Keratinocyte (primary cell): ENCODE data around the gene MALRD1.

Source experiments
- EZH2 ChIP-seq: IDR thresholded peaks from one replicate; pipeline ENCODE4 v1.6.1; 2012; ENCODE audit warnings: inconsistent platforms, mild to moderate bottlenecking, low read length, moderate library complexity
- TF ChIP-seq, protein P1 (sequence below), 3 experiments: IDR thresholded peaks in 1 of 3; conservative IDR thresholded peaks in 1 of 3; optimal IDR thresholded peaks in 1 of 3; 2 replicates in 2 of 3; 3 replicates in 1 of 3; pipeline versions ENCODE3 to v1.5.1; 2011; ENCODE audit warnings: low read length in 3 of 3, mild to moderate bottlenecking in 3 of 3, moderate library complexity in 2 of 3, control low read depth in 1 of 3, inconsistent platforms in 1 of 3; ENCODE audit not compliant: insufficient read depth in 2 of 3; ENCODE audit errors: extremely low read depth in 1 of 3

DNA sequence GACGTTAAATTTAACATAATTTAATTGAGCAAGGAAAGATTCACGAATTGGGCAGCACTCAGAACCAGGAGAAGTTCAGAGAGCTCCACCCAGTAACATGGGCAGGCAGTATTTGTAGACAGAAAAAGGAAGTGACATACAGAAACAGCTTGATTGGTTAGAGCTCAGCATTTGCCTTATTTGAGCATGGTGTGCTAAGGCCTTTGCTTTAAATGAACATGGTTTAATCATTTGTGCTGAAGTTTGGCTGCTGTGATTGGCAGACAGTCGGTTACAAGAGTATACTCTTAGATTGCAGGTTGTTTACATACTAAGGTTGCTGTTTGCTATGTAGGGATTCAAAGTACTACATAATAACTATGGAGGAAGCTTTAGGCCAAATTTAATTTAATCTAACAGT is 199.2 kb downstream of the MALRD1 start:
- TF ChIP-seq, protein P1, sequence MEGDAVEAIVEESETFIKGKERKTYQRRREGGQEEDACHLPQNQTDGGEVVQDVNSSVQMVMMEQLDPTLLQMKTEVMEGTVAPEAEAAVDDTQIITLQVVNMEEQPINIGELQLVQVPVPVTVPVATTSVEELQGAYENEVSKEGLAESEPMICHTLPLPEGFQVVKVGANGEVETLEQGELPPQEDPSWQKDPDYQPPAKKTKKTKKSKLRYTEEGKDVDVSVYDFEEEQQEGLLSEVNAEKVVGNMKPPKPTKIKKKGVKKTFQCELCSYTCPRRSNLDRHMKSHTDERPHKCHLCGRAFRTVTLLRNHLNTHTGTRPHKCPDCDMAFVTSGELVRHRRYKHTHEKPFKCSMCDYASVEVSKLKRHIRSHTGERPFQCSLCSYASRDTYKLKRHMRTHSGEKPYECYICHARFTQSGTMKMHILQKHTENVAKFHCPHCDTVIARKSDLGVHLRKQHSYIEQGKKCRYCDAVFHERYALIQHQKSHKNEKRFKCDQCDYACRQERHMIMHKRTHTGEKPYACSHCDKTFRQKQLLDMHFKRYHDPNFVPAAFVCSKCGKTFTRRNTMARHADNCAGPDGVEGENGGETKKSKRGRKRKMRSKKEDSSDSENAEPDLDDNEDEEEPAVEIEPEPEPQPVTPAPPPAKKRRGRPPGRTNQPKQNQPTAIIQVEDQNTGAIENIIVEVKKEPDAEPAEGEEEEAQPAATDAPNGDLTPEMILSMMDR (optimal IDR thresholded peaks at IDR 0.05 in 1 of 3, IDR thresholded peaks at IDR 0.05 in 1 of 3, conservative IDR thresholded peaks at IDR 0.05 in 1 of 3; ENCODE audit: extremely low read depth in 1 of 3, insufficient read depth in 2 of 3, low read length in 3 of 3) = no peak
- TF ChIP-seq EZH2 = no peak
